Pancreas (tissue), 10 donors: ENCODE measurements around the gene FRS3. TPM values are rescaled to one million over a fixed set of nuclear protein-coding genes. Genes with fewer than 3 reads are reported as not detected.
A peak's percentile ranks its signal among the peaks of the same experiment; 100 is the strongest.

Source experiments
- ATAC-seq, 4 donors: fragments of 200-7000 bp; cut with Tn5 transposase; one replicate each; pipeline versions ENCODE4 v1.8.0 to v1.9.1; 2020; ENCODE audit warnings: mild to moderate bottlenecking in 4 of 4, moderate library complexity in 4 of 4
- DNase-seq, 6 donors: peaks; one replicate each; pipeline ENCODE4 v3.0.0-alpha.2; 2020
- FAIRE-seq: peaks from 2 replicates; lab custom pipeline; 2012; peaks lifted over from hg19 to GRCh38; lab: Jason Lieb, UNC
- H3K27ac ChIP-seq, 4 donors: fragments of 200-600 bp; sonication (generic); 1 replicate in 3 of 4; 2 replicates in 1 of 4; pipeline versions ENCODE4 v1.5.0 to v1.8.0; 2020
- H3K27me3 ChIP-seq, 4 donors: fragments of 200-600 bp; one replicate each; pipeline ENCODE4 v1.8.0; 2021
- H3K36me3 ChIP-seq, 3 donors: fragments of 200-600 bp; sonication (generic) in 1 of 3; one replicate each; pipeline versions ENCODE4 v1.5.0 to v1.8.0; 2020 to 2021
- H3K4me1 ChIP-seq, 3 donors: fragments of 200-600 bp; one replicate each; pipeline ENCODE4 v1.8.0; 2021
- H3K4me3 ChIP-seq, 4 donors: fragments of 200-600 bp; sonication (generic) in 2 of 4; one replicate each; pipeline versions ENCODE4 v1.5.0 to v1.8.0; 2020 to 2021
- H3K9me3 ChIP-seq, 4 donors: fragments of 200-600 bp; one replicate each; pipeline ENCODE4 v1.8.0; 2021
- WGBS, 2 donors: extraction: QIAGEN DNeasy Blood & Tissue Kit; methylation state at CpG; one replicate each; pipeline ENCODE4 v1.1.7; 2013; 5-methylcytosine and 5-hydroxymethylcytosine counted together
- intact Hi-C, 3 donors: fragments of 100-400 bp; cut with DNase I; formaldehyde crosslinking; loops; one replicate each; pipeline versions ENCODE4 v1.11.1 to v1.14.2; 2022
- polyA plus RNA-seq, 2 donors: library from polyadenylated mRNA; stranded (reverse); fragments of 200-250 nt; gene quantifications; one replicate each; pipeline ENCODE4 v1.2.3, GENCODE V29; 2013
- total RNA-seq, 6 donors: library from RNA; stranded (reverse); fragmentation: NEBNext Ultra II Directional in 4 of 6; extraction: Animal tissue kit (Norgen Biotek cat#: 25700) in 4 of 6; gene quantifications; one replicate each; pipeline versions ENCODE4 v1.2.1 to v1.2.4, GENCODE V29; 2021 to 2023
- TF ChIP-seq, protein P1 (sequence below), 4 donors: fragments of 200-600 bp; sonication (generic) in 3 of 4; IDR thresholded peaks; one replicate each; pipeline versions ENCODE4 v1.5.0 to v1.8.0; 2021; ENCODE audit warnings: antibody characterized with exemption in 4 of 4
- donor health status: healthy with polysubstance abuse.
- donor health status: DM: no; HTN: no; CAD: no; lungs with moderate emphysema.
- donor health status: DM: no; HTN: no; CAD: no.
- donor health status: control.
- donor health status: control.
- donor health status: Bipolar disorder and iron deficiency.
- donor health status: DM: yes; HTN: yes; CAD: no.
- donor health status: DM: no; HTN: no; CAD: no.
- donor health status: DM: no; HTN: no; CAD: no.
- donor health status: DM: yes; HTN: yes; CAD: no.

FRS3 gene
- total and polyA plus RNA-seq, 8 donors: 2.1 to 7.8 (median 3.7) TPM

DNA sequence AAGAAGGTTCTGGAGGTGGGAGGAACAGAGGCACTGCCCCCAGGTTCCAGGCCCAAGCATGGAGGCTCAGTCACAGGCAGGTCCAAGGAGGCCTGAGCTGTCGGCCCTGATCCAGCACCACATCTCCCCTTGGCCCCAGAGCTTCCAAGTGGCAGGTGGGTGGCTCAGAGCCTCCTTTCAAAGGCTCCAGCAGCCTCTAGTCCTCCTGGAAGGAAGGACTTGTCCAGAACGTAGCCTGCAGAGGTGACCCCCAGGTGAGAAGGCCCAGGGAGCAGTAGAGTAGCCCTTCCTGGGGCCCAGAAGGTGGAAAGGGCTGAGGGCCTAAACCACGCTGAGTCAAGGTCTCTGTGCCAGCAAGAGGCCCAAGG lies 52.0 kb downstream of the FRS3 start:
- no peak overlapping the region for H3K27ac ChIP-seq
- TF ChIP-seq, protein P1, sequence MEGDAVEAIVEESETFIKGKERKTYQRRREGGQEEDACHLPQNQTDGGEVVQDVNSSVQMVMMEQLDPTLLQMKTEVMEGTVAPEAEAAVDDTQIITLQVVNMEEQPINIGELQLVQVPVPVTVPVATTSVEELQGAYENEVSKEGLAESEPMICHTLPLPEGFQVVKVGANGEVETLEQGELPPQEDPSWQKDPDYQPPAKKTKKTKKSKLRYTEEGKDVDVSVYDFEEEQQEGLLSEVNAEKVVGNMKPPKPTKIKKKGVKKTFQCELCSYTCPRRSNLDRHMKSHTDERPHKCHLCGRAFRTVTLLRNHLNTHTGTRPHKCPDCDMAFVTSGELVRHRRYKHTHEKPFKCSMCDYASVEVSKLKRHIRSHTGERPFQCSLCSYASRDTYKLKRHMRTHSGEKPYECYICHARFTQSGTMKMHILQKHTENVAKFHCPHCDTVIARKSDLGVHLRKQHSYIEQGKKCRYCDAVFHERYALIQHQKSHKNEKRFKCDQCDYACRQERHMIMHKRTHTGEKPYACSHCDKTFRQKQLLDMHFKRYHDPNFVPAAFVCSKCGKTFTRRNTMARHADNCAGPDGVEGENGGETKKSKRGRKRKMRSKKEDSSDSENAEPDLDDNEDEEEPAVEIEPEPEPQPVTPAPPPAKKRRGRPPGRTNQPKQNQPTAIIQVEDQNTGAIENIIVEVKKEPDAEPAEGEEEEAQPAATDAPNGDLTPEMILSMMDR (IDR thresholded peaks at IDR 0.05): no peak
- DNase-seq (peak in 1 of 6 donors; percentile 31), ATAC-seq (no peak), FAIRE-seq (no peak)
- no peaks in the 10 kb centered on the region for H3K9me3 ChIP-seq
- H3K4me3 ChIP-seq: no peak overlapping the region
- intact Hi-C loops: no loop called here
- H3K4me1 ChIP-seq: peaks cover 0 to 4% (median 0%) of the 10 kb centered on the region in 3 donors
- H3K36me3 ChIP-seq: no peaks in the 10 kb centered on the region
- no peaks in the 10 kb centered on the region for H3K27me3 ChIP-seq
- WGBS, 2 donors: 92% methylated on average over 3 of the region's 3 CpGs

DNA sequence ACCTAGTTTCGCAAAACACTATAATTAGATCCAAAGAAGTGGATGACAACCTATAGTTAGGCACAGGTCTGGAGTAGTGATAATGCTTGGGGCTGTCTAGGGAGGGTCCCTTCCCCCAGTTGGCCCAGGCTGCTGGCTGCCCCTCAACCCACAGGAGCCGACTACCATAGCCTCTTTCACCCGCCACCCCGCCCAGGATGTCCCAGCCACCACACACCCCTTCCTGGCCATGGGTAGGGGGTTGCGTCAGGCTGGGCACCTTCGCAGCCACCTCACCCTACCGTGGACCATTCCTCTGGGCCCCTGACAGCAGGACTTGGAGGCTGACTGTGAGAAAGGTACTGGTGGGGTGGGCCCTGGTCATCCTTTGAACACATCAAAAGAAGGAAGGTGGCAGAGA lies 52.8 kb downstream of the FRS3 start:
- ATAC-seq: no peak
- no peak for FAIRE-seq
- H3K36me3 ChIP-seq: no peaks in the 10 kb centered on the region
- H3K27ac ChIP-seq: no peak overlapping the region
- H3K4me3 ChIP-seq: no peak overlapping the region
- TF ChIP-seq, protein P1 (IDR thresholded peaks at IDR 0.05): no peak
- intact Hi-C loops: no loop called here
- 75 to 93% methylated on average over 7 of the region's 7 CpGs for WGBS, 2 donors
- H3K9me3 ChIP-seq: no peaks in the 10 kb centered on the region
- DNase-seq: peak in 1 of 6 donors; percentile 44
- no peaks in the 10 kb centered on the region for H3K27me3 ChIP-seq
- H3K4me1 ChIP-seq: peaks cover 0 to 4% (median 0%) of the 10 kb centered on the region in 3 donors

DNA sequence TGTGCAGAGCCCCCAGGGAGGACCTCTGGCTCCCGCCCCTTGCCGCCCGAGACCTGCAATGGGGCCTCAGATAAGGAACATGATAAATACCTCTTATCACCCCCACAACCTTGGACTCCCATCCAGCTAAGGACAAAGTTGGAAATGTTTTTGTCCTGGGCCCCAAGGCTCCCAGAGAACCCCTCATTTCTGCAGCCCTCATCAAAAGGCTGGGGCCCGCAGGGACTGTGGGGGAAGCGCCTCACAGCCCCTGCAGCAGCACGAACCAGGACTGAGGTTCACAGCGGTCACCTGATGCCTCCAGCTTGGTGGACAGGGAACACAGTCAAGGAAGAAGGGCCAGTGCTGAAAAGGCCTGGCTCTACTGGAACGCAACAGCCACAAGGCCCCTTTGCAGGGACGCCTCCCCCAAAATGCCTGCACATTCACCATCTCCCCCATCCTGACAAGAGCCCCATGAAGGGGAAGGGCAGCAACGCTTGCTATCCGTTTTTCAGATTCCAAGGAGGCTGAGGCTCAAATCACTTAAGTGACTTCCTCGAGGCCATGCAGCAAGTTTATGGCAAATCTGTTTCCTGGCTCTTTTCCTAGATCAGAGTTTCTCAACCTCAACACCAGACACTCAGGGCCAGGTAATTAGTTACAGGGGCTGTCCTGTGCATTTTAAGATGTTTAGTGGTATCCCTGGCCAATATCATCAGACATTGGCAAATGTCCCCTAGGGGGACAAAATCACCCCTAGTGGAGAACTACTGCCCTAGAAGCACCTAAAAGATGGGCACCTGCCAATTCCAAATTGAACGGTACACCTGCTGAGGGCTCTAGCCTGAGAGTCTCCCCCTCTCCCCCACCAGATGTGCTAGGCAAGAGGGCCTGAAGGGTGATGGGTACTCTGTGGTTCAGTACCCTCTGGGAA lies 54.9 kb downstream of the FRS3 start:
- no peaks in the 10 kb centered on the region for H3K9me3 ChIP-seq
- FAIRE-seq: no peak
- intact Hi-C loops: no loop called here
- no peaks in the 10 kb centered on the region for H3K36me3 ChIP-seq
- H3K4me3 ChIP-seq: no peak overlapping the region
- no peaks in the 10 kb centered on the region for H3K27me3 ChIP-seq
- peak in 1 of 6 donors; percentile 39 for DNase-seq
- no peak for ATAC-seq
- peaks cover 0 to 4% (median 0%) of the 10 kb centered on the region in 3 donors for H3K4me1 ChIP-seq
- TF ChIP-seq, protein P1 (IDR thresholded peaks at IDR 0.05): no peak
- 63 to 65% methylated on average over 13 of the region's 13 CpGs for WGBS, 2 donors
- peak overlapping the region in 1 of 4 donors; percentile 62 for H3K27ac ChIP-seq

DNA sequence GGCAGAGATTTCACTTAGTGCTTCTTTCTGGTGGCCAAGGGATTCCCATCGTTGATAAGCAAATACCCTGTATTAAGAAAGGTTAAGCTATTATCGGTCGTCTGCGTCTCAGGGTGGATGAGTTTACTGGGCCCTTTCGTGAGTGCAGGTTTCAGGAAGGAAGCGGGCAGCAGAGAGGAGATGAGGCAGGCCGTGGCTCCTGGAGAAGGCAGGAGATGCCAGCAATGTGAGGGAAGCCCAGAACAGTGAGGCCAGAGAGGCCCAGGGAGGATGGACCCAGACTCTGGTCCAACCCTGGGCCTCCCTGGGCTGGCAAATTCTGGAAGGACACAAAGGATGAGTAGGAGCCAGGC lies 55.5 kb downstream of the FRS3 start:
- FAIRE-seq: no peak
- H3K36me3 ChIP-seq: no peaks in the 10 kb centered on the region
- peaks cover 0 to 4% (median 0%) of the 10 kb centered on the region in 3 donors for H3K4me1 ChIP-seq
- no peak for ATAC-seq
- no peaks in the 10 kb centered on the region for H3K27me3 ChIP-seq
- H3K4me3 ChIP-seq: no peak overlapping the region
- H3K9me3 ChIP-seq: no peaks in the 10 kb centered on the region
- 77 to 87% methylated on average over 7 of the region's 7 CpGs for WGBS, 2 donors
- H3K27ac ChIP-seq: peak overlapping the region in 1 of 4 donors; percentile 62
- DNase-seq: peak in 1 of 6 donors; percentile 35
- intact Hi-C loops: no loop called here
- TF ChIP-seq, protein P1 (IDR thresholded peaks at IDR 0.05): no peak
